WI38 (cell line): ENCODE measurements around the gene SCGB1C1.
A peak's percentile ranks its signal among the peaks of the same experiment; 100 is the strongest.

Experiments used
- H3K4me3 ChIP-seq: 2 replicates; pipeline ENCODE4 v1.5.1; 2011; ENCODE audit warnings: low read depth, mild to moderate bottlenecking, control low read depth, low read length
- CTCF ChIP-seq: IDR thresholded peaks from 2 replicates; pipeline ENCODE4 v1.5.1; 2012; ENCODE audit warnings: low read depth, mild to moderate bottlenecking, control low read depth, low read length

Gene SCGB1C1

GRCh38 chr11:203056-203944 lies 10.4 kb downstream of the SCGB1C1 start:
- TF ChIP-seq CTCF = no peak
- H3K4me3 ChIP-seq = no peak overlapping the region

GRCh38 chr11:203945-204586 lies 11.2 kb downstream of the SCGB1C1 start:
- no peak overlapping the region for H3K4me3 ChIP-seq
- TF ChIP-seq CTCF = no peak

- TF ChIP-seq CTCF = no peak
- H3K4me3 ChIP-seq = no peak overlapping the region
These were observed 11.8 kb downstream of the SCGB1C1 start for GRCh38 chr11:204587-205109.

GRCh38 chr11:205221-206001 lies 12.5 kb downstream of the SCGB1C1 start:
- TF ChIP-seq CTCF = no peak
- H3K4me3 ChIP-seq = peak overlapping the region; percentile 96

- peak overlapping the region; percentile 96 for H3K4me3 ChIP-seq
- no peak for TF ChIP-seq CTCF
These were observed 13.1 kb downstream of the SCGB1C1 start for GRCh38 chr11:206002-206384.

DNA sequence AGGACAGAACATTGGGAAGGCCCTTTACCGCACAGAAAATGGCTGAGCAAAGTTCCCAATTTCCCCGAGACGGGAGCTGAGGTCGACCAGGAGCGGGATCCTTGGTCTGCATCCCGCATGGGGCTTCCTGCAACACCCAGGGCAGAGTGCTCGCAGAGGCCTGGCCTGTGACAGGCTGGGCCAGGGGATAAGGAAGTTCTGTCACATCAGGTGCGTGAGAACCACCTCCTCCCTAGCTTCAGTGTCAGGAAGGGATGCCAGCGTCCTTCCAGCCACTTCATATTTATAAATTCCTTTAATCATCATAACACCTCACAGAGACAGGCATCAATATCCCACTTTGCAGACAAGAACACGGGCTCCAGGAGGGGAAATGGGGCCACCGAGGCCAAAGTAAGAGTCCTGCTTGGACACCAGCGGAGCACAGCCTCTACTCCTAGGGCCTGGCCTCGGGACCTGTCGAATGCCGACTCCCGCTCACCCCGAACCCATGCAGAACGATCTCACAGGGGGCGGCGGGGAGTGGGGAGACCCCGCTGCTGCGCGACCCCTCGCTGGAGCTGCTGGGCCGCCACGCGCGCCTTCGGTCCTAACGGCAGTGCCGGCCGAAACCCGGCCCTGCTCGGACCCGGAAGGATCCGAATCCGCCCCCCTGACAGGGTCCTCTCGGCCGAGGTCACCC lies 13.8 kb downstream of the SCGB1C1 start:
- TF ChIP-seq CTCF = no peak

More for the DNA sequence above, 13.8 kb downstream of the SCGB1C1 start:
- peak overlapping the region; percentile 96 for H3K4me3 ChIP-seq
